Measurements from ENCODE around the gene RIPK3. TPM values are rescaled to one million over a fixed set of nuclear protein-coding genes. Genes with fewer than 3 reads are reported as not detected.
"Not testable (repeated sequence)": the region's sequence is repeated elsewhere in the genome, so short reads cannot be mapped to it uniquely, and the experiment has no call there.

RIPK3 gene
- total RNA-seq, 1 donor from 2014 or later = 0.62 TPM

GRCh38 chr14:24330973-24331674 lies 8.7 kb downstream of the RIPK3 start:
- Mint-ChIP-seq H3K4me1 (ENCODE audit: low read depth) (peaks cover 3% of the 10 kb centered on the region), H3K9me3 (ENCODE audit: low read depth) (no peaks in the 10 kb centered on the region), H3K27me3 (peaks cover 76% of the 10 kb centered on the region), H3K27ac (peak overlapping the region; percentile 73), H3K36me3 (ENCODE audit: insufficient read depth) (no peaks in the 10 kb centered on the region), H3K4me3 (ENCODE audit: low read depth) (no peak overlapping the region)
- TF ChIP-seq, protein P1, sequence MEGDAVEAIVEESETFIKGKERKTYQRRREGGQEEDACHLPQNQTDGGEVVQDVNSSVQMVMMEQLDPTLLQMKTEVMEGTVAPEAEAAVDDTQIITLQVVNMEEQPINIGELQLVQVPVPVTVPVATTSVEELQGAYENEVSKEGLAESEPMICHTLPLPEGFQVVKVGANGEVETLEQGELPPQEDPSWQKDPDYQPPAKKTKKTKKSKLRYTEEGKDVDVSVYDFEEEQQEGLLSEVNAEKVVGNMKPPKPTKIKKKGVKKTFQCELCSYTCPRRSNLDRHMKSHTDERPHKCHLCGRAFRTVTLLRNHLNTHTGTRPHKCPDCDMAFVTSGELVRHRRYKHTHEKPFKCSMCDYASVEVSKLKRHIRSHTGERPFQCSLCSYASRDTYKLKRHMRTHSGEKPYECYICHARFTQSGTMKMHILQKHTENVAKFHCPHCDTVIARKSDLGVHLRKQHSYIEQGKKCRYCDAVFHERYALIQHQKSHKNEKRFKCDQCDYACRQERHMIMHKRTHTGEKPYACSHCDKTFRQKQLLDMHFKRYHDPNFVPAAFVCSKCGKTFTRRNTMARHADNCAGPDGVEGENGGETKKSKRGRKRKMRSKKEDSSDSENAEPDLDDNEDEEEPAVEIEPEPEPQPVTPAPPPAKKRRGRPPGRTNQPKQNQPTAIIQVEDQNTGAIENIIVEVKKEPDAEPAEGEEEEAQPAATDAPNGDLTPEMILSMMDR (IDR thresholded peaks at IDR 0.05; ENCODE audit: unreplicated experiment) = no peak
- no peak for DNase-seq (ENCODE audit: low spot score, unreplicated experiment)

DNA sequence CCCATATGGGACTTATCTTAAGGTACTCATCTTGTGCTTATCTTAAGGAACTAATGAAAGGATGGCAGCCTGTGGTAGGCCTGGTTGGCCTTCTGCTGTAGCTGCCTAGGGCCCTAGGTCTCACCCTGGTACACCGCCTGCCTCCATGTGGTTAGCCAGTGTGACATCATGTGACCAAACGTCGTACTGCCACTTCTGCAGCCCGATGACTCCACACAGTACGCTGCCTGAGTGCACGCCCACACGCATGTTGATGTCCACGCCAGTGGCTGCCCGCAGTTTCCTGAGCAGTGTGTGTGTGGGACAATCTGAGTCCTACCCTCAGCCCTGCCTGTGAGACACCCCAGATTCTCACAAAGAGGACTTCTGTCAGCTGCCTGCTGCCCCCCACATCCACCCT lies 10.1 kb downstream of the RIPK3 start:
- H3K4me1 Mint-ChIP-seq (ENCODE audit: low read depth) = peaks cover 3% of the 10 kb centered on the region
- TF ChIP-seq, protein P1 (IDR thresholded peaks at IDR 0.05; ENCODE audit: unreplicated experiment) = no peak
- peaks cover 68% of the 10 kb centered on the region for H3K27me3 Mint-ChIP-seq
- H3K4me3 Mint-ChIP-seq (ENCODE audit: low read depth) = no peak overlapping the region
- no peaks in the 10 kb centered on the region for H3K9me3 Mint-ChIP-seq (ENCODE audit: low read depth)
- no peak for DNase-seq (ENCODE audit: low spot score, unreplicated experiment)
- H3K27ac Mint-ChIP-seq = no peak overlapping the region
- H3K36me3 Mint-ChIP-seq (ENCODE audit: insufficient read depth) = no peaks in the 10 kb centered on the region

DNA sequence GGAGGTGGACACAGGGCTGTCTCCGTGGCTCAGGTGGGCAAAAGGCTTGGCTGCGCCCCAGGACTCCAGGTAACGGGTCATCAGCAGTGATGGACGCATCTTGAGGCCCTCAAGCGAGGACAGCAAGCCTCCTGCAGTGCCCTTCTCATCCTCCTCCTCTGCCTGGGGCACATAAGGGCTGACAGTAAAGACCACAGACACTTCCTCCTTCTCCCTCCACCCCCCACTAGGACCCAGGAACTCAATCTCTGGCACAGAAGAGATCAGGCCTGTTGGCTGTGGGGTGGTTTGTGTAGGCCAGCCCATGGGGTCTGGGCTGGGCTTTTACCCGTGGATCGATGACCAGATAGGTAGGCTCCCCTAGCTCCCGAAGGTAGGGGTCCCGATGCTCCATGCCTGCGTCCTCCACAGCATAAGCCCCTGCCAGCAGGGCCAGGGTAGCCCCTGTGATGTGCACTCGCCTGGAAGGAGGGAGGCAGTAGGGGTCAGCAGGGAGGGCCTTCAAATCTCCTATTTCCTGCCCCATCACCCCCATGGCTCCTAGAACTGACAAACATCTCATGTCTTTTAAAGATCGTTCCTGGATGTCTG lies 10.6 kb downstream of the RIPK3 start:
- no peaks in the 10 kb centered on the region for H3K36me3 Mint-ChIP-seq (ENCODE audit: insufficient read depth)
- H3K27ac Mint-ChIP-seq = no peak overlapping the region
- no peaks in the 10 kb centered on the region for H3K9me3 Mint-ChIP-seq (ENCODE audit: low read depth)
- H3K27me3 Mint-ChIP-seq = peaks cover 65% of the 10 kb centered on the region
- peaks cover 3% of the 10 kb centered on the region for H3K4me1 Mint-ChIP-seq (ENCODE audit: low read depth)
- no peak for DNase-seq (ENCODE audit: low spot score, unreplicated experiment)
- H3K4me3 Mint-ChIP-seq (ENCODE audit: low read depth) = no peak overlapping the region
- TF ChIP-seq, protein P1 (IDR thresholded peaks at IDR 0.05; ENCODE audit: unreplicated experiment) = no peak

DNA sequence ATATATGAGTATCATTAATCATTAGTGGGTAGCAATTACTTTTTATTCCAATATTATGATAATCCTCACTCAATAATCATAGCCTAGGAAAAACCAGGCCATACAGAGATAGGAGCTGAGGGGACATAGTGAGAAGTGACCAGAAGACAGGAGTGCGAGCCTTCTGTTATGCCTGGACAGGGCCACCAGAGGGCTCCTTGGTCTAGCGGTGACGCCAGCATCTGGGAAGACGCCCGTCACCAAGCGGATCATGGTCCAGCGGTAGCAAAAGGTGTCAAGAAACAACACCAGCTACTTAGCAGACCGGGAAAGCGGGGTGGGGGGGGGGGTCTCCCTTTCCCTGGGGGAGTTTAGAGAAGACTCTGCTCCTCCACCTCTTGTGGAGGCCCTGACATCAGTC lies 11.9 kb downstream of the RIPK3 start:
- H3K9me3 Mint-ChIP-seq (ENCODE audit: low read depth); H3K27ac Mint-ChIP-seq; DNase-seq (ENCODE audit: low spot score, unreplicated experiment); H3K36me3 Mint-ChIP-seq (ENCODE audit: insufficient read depth); H3K4me3 Mint-ChIP-seq (ENCODE audit: low read depth); H3K4me1 Mint-ChIP-seq (ENCODE audit: low read depth): not testable (repeated sequence)
- TF ChIP-seq, protein P1 (IDR thresholded peaks at IDR 0.05; ENCODE audit: unreplicated experiment) = peak; percentile 64
- peaks cover 57% of the 10 kb centered on the region for H3K27me3 Mint-ChIP-seq

DNA sequence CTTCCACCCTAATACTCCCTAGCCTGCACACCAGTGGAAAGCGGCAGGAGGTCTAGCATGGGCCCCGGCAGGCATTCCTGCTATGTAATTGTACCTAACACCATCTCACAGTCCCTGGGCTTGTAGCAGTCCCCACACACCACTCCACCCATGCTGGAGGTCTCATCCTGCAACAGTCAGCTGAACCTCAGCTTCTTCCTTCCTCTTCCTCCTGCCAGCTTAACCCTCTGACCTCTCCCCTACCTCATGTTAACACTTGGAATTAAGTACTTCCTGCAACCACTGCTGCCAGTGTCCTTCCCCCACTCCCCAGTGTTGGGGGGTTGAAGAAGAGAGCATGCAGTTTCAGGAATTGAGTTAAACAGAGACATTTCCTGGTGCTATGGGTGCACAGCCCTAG lies 12.5 kb downstream of the RIPK3 start:
- Mint-ChIP-seq H3K9me3 (ENCODE audit: low read depth) (no peaks in the 10 kb centered on the region), H3K4me3 (ENCODE audit: low read depth) (no peak overlapping the region), H3K36me3 (ENCODE audit: insufficient read depth) (no peaks in the 10 kb centered on the region), H3K27ac (no peak overlapping the region), H3K27me3 (peaks cover 56% of the 10 kb centered on the region), H3K4me1 (ENCODE audit: low read depth) (peaks cover 1% of the 10 kb centered on the region)
- TF ChIP-seq, protein P1 (IDR thresholded peaks at IDR 0.05; ENCODE audit: unreplicated experiment) = no peak
- DNase-seq (ENCODE audit: low spot score, unreplicated experiment) = no peak

Data from progenitor cell of endocrine pancreas (in vitro differentiated cells).